CD4-positive, alpha-beta T cell treated with Interleukin-10 for 1 hour (primary cell): ENCODE data around the gene GUCY1A1.
A peak's percentile ranks its signal among the peaks of the same experiment; 100 is the strongest.

ENCODE experiments used
- DNase-seq: peaks from one replicate; pipeline ENCODE4 v3.0.0-alpha.2; 2020

The GUCY1A1 gene

DNA sequence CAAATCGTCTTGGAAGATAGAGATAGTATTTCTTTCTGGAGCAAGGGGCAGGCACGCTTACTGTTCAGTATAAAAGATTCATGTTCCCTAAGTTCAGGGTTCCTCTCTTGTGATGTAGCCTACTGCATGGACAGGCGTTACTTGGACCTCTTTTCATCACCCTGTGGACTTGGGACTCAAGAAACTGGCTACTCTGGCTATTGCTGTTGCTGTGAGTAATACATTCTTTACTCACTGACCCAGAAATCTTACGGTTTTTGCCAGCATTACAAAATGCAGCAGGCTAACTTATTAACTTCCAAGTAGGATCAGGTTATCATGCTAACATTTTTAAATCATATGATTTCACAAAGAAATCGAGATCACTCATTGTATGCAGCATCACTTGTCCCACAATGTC lies 79.3 kb downstream of the GUCY1A1 start:
- no peak for DNase-seq

- no peak for DNase-seq
Observed at GRCh38 chr4:155748039-155748438, 81.4 kb downstream of the GUCY1A1 start.

- DNase-seq, result no peak
Observed at GRCh38 chr4:155749041-155749440, 82.4 kb downstream of the GUCY1A1 start.

DNA sequence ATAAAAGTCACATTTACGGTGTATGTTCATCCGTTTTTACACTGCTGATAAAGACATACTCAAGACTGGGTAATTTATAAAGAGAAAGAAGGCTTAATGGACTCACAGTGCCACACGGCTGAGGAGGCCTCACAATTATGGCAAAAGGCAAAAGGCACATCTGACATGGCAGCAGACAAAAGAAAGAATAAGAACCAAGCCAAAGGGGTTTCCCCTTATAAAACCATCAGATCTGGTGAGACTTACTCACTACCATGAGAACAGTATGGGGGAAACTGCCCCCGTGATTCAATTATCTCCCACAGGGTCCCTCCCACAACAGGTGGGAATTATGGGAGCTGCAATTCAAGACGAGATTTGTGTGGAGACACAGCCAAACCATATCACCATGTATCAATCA lies 84.9 kb downstream of the GUCY1A1 start:
- no peak for DNase-seq

DNA sequence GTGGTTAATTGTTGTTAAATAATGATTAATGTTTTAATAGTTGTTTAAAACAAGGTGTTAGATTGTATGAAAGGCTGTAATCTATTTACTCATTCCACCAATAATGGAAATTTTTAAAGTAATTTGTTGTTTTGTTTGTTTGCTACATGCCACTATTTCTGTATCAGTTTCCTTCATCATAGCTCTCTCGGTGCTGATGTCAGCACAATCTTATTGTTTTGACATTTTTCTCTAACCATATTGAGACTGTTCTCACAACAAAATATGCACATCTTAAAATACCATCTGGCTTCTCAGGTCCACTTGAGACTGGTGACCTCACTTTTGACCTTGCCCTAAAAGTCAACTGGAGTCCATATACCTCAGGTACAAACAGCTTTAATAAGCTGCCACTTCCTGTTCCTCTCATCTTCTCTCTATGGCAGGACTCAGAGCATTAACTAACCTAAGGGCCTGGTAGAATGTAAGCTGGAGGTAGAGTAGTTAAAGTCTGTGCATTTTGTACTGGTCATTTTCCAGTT lies 91.2 kb downstream of the GUCY1A1 start:
- DNase-seq, result no peak

GRCh38 chr4:155758481-155759371 lies 92.1 kb downstream of the GUCY1A1 start, which contains the start of gene GUCY1B1:
GUCY1B1 (plus strand) TSS chr4:155759021; CDS start chr4:155759141, 120 bp downstream.
- DNase-seq, result peak; percentile 73

DNA sequence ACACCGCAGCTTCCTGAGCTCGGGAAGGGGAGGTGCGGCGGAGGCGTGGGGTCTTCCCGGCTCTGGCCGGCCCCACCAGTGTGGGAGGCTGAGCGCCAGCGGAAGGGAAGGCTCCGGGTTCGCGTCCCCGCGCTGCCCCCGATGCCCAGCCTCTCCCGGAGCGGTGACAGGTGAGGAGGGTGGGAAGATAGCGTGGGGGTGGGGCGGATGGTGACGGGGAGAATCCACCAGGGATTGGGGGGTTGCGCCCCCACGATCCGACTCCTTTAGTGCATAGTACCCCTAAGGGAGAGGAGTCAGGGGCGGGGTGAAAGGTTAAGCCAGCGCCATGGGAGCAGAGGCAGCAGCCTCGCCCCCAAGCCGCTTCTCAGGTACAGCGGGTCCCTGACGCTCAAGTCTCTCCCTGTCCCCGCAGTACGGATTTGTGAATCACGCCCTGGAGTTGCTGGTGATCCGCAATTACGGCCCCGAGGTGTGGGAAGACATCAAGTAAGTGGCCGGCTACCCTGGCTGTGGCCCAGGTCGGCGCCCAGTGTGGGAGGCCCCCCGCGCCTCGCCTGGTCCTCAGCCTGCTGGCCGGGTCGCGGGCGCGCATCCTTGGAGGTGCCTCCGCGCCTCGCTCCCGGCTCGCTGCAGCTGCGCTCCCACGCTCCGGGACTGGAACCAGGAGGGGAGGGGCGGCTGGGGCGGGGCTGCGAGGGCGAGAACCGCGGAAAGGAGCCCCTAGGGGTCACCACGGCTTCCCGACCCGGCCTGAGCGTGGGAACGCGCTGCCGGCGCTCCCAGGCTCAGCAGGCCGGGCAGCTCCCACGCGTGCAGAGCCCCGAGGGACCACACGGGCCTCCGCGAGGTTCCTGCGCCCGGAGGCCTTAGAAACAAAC lies 93.0 kb downstream of the GUCY1A1 start:
- no peak for DNase-seq

DNA sequence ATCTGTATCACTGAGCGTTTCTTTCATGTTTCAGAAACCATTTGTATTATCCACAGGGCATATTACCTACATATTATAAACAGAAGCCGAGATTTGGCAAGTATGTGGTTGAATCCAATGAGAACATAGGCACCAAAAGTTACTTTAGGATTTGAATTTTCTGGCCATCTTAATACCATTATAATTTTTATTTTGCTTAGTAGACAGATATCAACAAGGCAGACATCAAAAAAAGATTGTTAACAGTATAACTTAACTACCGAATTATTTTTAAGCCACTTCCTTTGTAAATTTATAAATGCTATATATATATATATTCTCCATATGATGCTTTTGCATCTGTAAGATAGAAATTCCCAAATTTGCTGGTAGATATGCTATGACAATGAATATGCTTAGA lies 94.4 kb downstream of the GUCY1A1 start:
- DNase-seq, result no peak

GRCh38 chr4:155761916-155762315 lies 95.3 kb downstream of the GUCY1A1 start:
- no peak for DNase-seq

- no peak for DNase-seq
Observed at GRCh38 chr4:155762334-155762733, 95.7 kb downstream of the GUCY1A1 start.

- no peak for DNase-seq
Observed at GRCh38 chr4:155763551-155763950, 96.9 kb downstream of the GUCY1A1 start.

GRCh38 chr4:155765149-155765548 lies 98.5 kb downstream of the GUCY1A1 start:
- no peak for DNase-seq

DNA sequence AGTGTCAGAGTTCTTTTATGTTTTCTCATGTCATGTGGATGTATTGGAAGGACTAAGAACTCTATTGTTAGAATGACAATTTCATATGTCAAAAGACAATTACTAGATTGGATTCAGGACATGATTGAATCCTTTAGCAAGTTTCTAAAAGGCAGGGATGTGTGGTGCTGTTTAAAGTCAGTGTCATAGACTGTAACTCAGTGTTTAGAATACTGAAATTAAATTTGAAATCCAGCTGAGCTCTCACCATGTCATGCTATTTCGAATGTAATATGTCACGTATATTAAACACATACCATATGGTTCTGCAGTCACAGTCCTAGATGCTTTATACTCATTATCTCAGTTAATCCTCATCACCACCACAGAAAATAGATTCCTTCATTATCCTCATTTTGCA lies 100.0 kb downstream of the GUCY1A1 start:
- DNase-seq, result no peak

DNA sequence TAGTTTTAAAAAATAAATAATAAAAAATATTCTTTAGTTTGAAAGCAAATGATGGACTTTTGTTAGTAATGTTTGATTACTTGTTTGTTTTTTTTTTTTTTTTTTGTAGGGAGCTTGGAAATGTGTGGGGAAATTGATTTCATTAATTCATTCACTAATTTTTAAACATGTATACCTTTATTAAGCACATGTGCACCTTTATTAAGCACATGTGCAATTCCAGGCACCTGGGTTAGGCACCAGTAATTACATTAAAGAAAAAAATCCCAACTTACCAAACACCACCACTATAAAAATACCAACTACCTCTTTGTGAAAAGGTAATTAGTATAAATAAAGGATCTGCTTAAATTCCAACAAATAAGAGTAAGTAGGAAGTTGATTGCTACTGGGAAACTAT lies 101.7 kb downstream of the GUCY1A1 start:
- DNase-seq, result no peak

GRCh38 chr4:155769090-155769489 lies 102.4 kb downstream of the GUCY1A1 start:
- DNase-seq, result no peak

DNA sequence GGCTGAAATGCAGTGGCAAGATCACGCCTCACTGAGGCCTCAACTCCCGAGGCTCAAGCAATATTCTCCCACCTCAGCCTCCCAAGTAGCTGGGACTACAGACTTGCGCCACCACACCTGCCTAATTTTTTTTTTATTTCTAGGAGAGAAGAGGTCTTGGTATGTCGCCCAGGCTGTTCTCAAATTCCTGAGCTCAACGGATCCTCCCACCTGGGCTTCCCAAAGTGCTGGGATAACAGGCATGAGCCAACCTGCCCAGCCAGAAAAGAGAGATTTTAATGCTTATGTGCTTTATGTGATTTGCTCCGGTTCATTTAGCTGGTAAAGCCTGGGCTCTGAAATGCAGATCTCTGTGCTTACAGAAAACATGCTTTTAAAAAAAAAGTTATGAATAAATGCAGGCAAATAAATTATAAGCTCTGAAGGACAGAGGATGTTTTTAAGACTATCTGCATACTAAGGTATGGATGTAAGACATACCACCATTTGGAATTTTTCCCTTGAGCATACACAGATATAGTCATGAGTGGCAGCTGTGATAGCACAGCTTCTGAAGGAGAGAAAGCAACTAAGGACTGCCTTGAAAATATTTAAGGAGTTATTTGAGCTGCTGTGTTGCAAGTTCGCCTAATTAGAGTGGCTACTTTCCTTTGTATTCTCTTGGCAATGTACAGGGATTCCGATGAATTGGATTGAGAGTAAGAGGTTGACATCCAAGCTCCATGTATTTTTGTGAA lies 106.0 kb downstream of the GUCY1A1 start:
- DNase-seq, result no peak

DNA sequence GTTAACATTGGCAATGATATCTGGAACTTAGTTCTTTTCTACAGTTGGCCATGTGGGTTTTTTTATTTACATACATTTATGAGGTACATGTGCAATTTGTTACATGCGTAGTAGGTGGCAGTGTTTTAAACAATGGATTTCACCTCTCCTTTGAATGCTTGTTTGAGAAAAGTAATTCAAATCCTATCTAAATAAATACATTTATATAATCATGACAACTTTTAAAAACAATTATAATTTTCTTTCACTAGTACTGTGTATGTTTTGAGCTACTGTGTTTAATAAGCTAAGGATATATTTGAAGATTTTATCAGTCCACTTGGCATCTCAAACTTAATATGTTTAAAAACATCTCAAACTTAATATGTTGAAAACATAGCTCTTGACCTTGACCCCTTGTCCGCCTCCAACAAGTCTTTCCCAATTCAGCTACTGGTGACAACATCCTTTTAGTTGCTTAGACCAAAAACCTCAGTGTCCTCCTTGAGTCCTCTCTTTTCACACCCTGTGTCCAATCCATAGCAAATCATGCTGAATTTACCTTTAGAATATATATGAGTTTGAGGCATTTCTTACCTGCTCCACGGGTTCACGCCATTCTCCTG lies 106.7 kb downstream of the GUCY1A1 start:
- DNase-seq, result no peak

GRCh38 chr4:155774033-155774432 lies 107.4 kb downstream of the GUCY1A1 start:
- no peak for DNase-seq

DNA sequence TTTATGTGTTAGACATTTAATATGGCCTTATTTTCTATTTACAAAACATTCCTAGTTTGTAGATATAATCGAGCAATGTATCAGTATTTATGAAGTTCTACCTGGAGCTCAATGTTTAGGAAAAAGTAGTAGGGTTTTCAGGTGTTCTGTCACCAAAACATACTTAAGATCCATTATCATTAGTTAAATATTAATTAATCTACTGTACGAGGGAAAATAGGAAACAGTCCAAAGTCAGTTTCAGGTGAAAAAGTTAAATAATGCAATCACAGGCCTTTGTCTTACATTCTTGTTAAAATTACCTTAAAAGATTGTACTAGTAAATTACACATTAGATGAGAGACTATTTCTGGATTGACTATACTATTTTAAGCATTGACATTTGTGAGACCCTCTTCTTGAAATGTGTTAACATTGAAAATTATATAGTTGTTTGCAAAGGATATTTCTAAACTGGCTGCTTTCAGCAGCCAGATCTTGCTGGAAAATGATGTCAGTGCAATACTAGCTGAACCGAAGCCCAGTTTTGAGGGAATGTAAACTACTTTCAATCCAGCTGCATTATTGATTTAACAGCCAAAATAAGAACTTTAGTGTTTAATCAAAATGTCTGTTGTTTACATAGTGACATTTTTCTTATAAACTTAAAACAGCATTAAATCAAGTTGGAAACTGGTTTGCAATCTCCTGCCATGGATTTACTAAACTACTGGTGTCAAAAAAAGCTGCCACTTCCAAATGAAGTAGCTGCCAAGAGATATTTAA lies 111.5 kb downstream of the GUCY1A1 start:
- DNase-seq, result no peak

DNA sequence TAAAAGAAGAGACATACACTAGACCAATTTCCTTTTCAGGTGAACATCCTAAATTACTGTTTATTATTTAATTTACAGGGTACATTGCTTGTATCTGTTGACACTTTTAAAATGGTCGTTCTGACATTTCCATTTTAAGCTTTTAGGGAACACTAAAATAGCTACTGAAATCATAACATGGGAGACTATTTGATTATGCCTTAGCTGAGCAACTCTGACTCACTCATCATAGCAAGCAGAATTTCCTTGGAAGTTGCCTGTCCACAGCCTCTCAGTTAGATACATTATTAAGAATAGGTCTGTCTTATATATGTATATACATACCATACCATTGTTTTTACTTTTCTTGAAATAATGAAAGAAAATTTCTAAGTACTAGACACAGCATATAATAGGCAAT lies 114.1 kb downstream of the GUCY1A1 start:
- DNase-seq, result no peak

DNA sequence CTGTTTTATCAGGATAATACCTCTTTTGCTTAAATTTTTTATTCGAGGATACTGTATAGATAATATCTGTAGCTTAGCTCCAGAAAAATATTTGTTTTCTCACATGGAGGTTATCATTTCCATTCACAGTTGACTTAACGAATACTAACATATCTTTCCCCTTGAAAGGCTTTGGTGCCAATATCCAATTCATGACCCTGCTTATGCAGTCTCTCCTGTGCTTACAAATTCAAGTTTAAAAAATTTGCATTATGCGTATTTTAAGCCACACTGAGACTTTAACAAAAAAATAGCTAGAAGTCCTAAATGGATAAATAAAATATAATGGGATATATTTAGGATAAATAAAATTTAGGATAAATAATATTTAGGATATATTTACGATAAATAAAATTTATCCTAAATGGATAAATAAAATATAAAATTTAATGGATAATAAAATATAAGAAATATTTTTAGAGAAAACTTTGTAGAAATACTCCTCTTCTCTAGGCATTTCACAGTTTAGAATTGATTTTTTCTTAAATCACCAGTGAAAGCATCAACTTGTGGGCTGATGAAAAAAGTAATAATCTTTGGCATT lies 114.7 kb downstream of the GUCY1A1 start:
- DNase-seq, result no peak
